Caco-2 (cell line): ENCODE data around the gene CLDN24. TPM values are rescaled to one million over a fixed set of nuclear protein-coding genes. Genes with fewer than 3 reads are reported as not detected.

ENCODE experiments used
- BruUV-seq: library from RNA; stranded (reverse); fragments of 400-500 nt; replicated peaks from 2 replicates; lab custom pipeline; 2021; lab: Mats Ljungman, UMichigan
- CTCF ChIA-PET: fragments of 300-600 bp; sonication (Branson Sonifier 250); formaldehyde crosslinking; loops from one replicate; lab custom pipeline; 2022; ENCODE audit warnings: antibody characterized with exemption; lab: Charles Lee
- POLR2A ChIA-PET: fragments of 300-600 bp; sonication (Branson Sonifier 250); formaldehyde crosslinking; loops from one replicate; lab custom pipeline; 2022; ENCODE audit warnings: antibody characterized with exemption; lab: Charles Lee
- DNase-seq, 2 experiments: peaks; one replicate each; pipeline versions ENCODE4 v3.0.0 to v3.0.0-alpha.2; 2020 to 2022
- H3K27me3 ChIP-seq: replicated peaks from 2 replicates; pipeline ENCODE4 v1.6.0; 2011; ENCODE audit warnings: low read length; ENCODE audit not compliant: control insufficient read depth, insufficient read depth
- H3K36me3 ChIP-seq: 2 replicates; pipeline ENCODE4 v1.5.1; 2011; ENCODE audit warnings: low read length; ENCODE audit not compliant: control insufficient read depth, insufficient read depth
- H3K4me1 ChIP-seq: fragments of 250-450 bp; sonication (Bioruptor Pico); 2 replicates; pipeline ENCODE4 v1.5.1; 2020; ENCODE audit warnings: mild to moderate bottlenecking
- H3K4me3 ChIP-seq: 2 replicates; pipeline ENCODE4 v1.5.1; 2011; ENCODE audit warnings: low read depth, mild to moderate bottlenecking, control low read depth, low read length
- H3K9me3 ChIP-seq: fragments of 250-450 bp; sonication (Bioruptor Pico); 2 replicates; pipeline ENCODE4 v1.5.1; 2020; ENCODE audit warnings: mild to moderate bottlenecking, moderate library complexity
- H3K27ac Mint-ChIP-seq: one replicate; pipeline ENCODE4 v1.8.0; 2022; ENCODE audit warnings: mixed read lengths; ENCODE audit not compliant: unreplicated experiment
- H3K27me3 Mint-ChIP-seq: one replicate; pipeline ENCODE4 v1.8.0; 2022; ENCODE audit warnings: mixed read lengths; ENCODE audit not compliant: insufficient read depth, unreplicated experiment
- H3K36me3 Mint-ChIP-seq: one replicate; pipeline ENCODE4 v1.8.0; 2022; ENCODE audit warnings: mild to moderate bottlenecking, mixed read lengths; ENCODE audit not compliant: insufficient read depth, unreplicated experiment
- H3K4me1 Mint-ChIP-seq: one replicate; pipeline ENCODE4 v1.8.0; 2022; ENCODE audit warnings: low read depth, mixed read lengths; ENCODE audit not compliant: unreplicated experiment
- H3K4me3 Mint-ChIP-seq: one replicate; pipeline ENCODE4 v1.8.0; 2022; ENCODE audit warnings: mild to moderate bottlenecking, moderate library complexity, mixed read lengths; ENCODE audit not compliant: unreplicated experiment
- H3K9me3 Mint-ChIP-seq: one replicate; pipeline ENCODE4 v1.8.0; 2022; ENCODE audit warnings: mixed read lengths; ENCODE audit not compliant: unreplicated experiment
- CTCF ChIP-seq, 2 experiments: fragments of 200-600 bp in 1 of 2; IDR thresholded peaks; 1 replicate in 1 of 2; 2 replicates in 1 of 2; pipeline versions ENCODE4 v1.5.1 to v1.8.0; 2011 to 2022; ENCODE audit warnings: antibody characterized with exemption in 1 of 2, control low read depth in 1 of 2, inconsistent platforms in 1 of 2, low read depth in 1 of 2, low read length in 1 of 2, mild to moderate bottlenecking in 1 of 2, moderate library complexity in 1 of 2; ENCODE audit not compliant: insufficient read depth in 1 of 2, severe bottlenecking in 1 of 2, unreplicated experiment in 1 of 2
- intact Hi-C: fragments of 100-400 bp; cut with micrococcal nuclease; formaldehyde crosslinking; loops from one replicate; pipeline ENCODE4 v1.10.0; 2022; ENCODE audit not compliant: unreplicated experiment
- total RNA-seq: library from RNA; stranded (reverse); gene quantifications from 2 replicates; pipeline ENCODE4 v1.2.3, GENCODE V29; 2022

The CLDN24 gene
- total RNA-seq, 1 experiment from 2014 or later: not detected

- no peaks in the 10 kb centered on the region for H3K27me3 ChIP-seq
- H3K9me3 ChIP-seq: no peaks in the 10 kb centered on the region
- no peaks in the 10 kb centered on the region; the same call in none of the 2 replicates for H3K36me3 ChIP-seq
- no peak overlapping the region for H3K4me3 Mint-ChIP-seq
- H3K4me3 ChIP-seq: no peak overlapping the region
- H3K27ac Mint-ChIP-seq: no peak overlapping the region
- peaks cover under 1% of the 10 kb centered on the region for H3K4me1 Mint-ChIP-seq
- no peak for DNase-seq
- H3K36me3 Mint-ChIP-seq: peaks cover 74% of the 10 kb centered on the region
- no TSS peak for BruUV-seq
- ChIA-PET CTCF (no interaction called here), POLR2A (no interaction called here)
- H3K27me3 Mint-ChIP-seq: no peaks in the 10 kb centered on the region
- no peak for TF ChIP-seq CTCF (IDR thresholded peaks at IDR 0.05; ENCODE audit: insufficient read depth in 1 of 2, low read depth in 1 of 2, low read length in 1 of 2, severe bottlenecking in 1 of 2, unreplicated experiment in 1 of 2)
- intact Hi-C loops: no loop called here
- no peaks in the 10 kb centered on the region for H3K9me3 Mint-ChIP-seq
- no peaks in the 10 kb centered on the region for H3K4me1 ChIP-seq
Observed at GRCh38 chr4:183304538-183304937, 17.7 kb downstream of the CLDN24 start.

- no TSS peak for BruUV-seq
- Histone ChIP-seq H3K9me3 (no peaks in the 10 kb centered on the region), H3K27me3 (no peaks in the 10 kb centered on the region), H3K36me3 (no peaks in the 10 kb centered on the region; the same call in none of the 2 replicates), H3K4me3 (no peak overlapping the region), H3K4me1 (no peaks in the 10 kb centered on the region)
- H3K4me1 Mint-ChIP-seq: no peaks in the 10 kb centered on the region
- no peak overlapping the region for H3K4me3 Mint-ChIP-seq
- intact Hi-C loops: no loop called here
- H3K27me3 Mint-ChIP-seq: no peaks in the 10 kb centered on the region
- TF ChIP-seq CTCF (IDR thresholded peaks at IDR 0.05; ENCODE audit: insufficient read depth in 1 of 2, low read depth in 1 of 2, low read length in 1 of 2, severe bottlenecking in 1 of 2, unreplicated experiment in 1 of 2): no peak
- no peak overlapping the region for H3K27ac Mint-ChIP-seq
- ChIA-PET CTCF (no interaction called here), POLR2A (no interaction called here)
- H3K36me3 Mint-ChIP-seq: peaks cover 74% of the 10 kb centered on the region
- no peak for DNase-seq
- no peaks in the 10 kb centered on the region for H3K9me3 Mint-ChIP-seq
Observed at GRCh38 chr4:183304067-183304466, 18.2 kb downstream of the CLDN24 start.

- no peak for DNase-seq
- no TSS peak for BruUV-seq
- Histone ChIP-seq H3K9me3 (no peaks in the 10 kb centered on the region), H3K27me3 (no peaks in the 10 kb centered on the region), H3K4me1 (no peaks in the 10 kb centered on the region), H3K4me3 (no peak overlapping the region), H3K36me3 (no peaks in the 10 kb centered on the region; the same call in none of the 2 replicates)
- POLR2A ChIA-PET: no interaction called here
- no peaks in the 10 kb centered on the region for H3K9me3 Mint-ChIP-seq
- H3K4me1 Mint-ChIP-seq: no peaks in the 10 kb centered on the region
- intact Hi-C loops: no loop called here
- no peak overlapping the region for H3K4me3 Mint-ChIP-seq
- H3K27ac Mint-ChIP-seq: no peak overlapping the region
- CTCF ChIA-PET: no interaction called here
- TF ChIP-seq CTCF (IDR thresholded peaks at IDR 0.05; ENCODE audit: insufficient read depth in 1 of 2, low read depth in 1 of 2, low read length in 1 of 2, severe bottlenecking in 1 of 2, unreplicated experiment in 1 of 2): no peak
- no peaks in the 10 kb centered on the region for H3K27me3 Mint-ChIP-seq
- peaks cover 74% of the 10 kb centered on the region for H3K36me3 Mint-ChIP-seq
Observed at GRCh38 chr4:183303301-183303700, 18.9 kb downstream of the CLDN24 start.
